Mesothelial cell of epicardium (in vitro differentiated cells): ENCODE results near the gene GOLIM4. TPM values are rescaled to one million over a fixed set of nuclear protein-coding genes. Genes with fewer than 3 reads are reported as not detected.

Source experiments
- DNase-seq, 2 experiments: peaks; one replicate each; pipeline ENCODE4 v3.0.0; 2021; ENCODE audit warnings: low spot score in 2 of 2; ENCODE audit not compliant: unreplicated experiment in 2 of 2
- H3K27ac Mint-ChIP-seq: 2 replicates; pipeline ENCODE4 v1.8.0; 2021; ENCODE audit warnings: mixed read lengths
- H3K27me3 Mint-ChIP-seq: 2 replicates; pipeline ENCODE4 v1.8.0; 2021; ENCODE audit warnings: low read depth, mixed read lengths
- H3K36me3 Mint-ChIP-seq: 2 replicates; pipeline ENCODE4 v1.8.0; 2021; ENCODE audit warnings: mixed read lengths
- H3K4me1 Mint-ChIP-seq: 2 replicates; pipeline ENCODE4 v1.8.0; 2021; ENCODE audit warnings: mixed read lengths
- H3K4me3 Mint-ChIP-seq: 2 replicates; pipeline ENCODE4 v1.8.0; 2021; ENCODE audit warnings: mild to moderate bottlenecking, moderate library complexity, mixed read lengths
- H3K9me3 Mint-ChIP-seq: 2 replicates; pipeline ENCODE4 v1.8.0; 2021; ENCODE audit warnings: mixed read lengths
- CTCF ChIP-seq: fragments of 200-600 bp; sonication (generic); IDR thresholded peaks from one replicate; pipeline ENCODE4 v1.5.0; 2021; ENCODE audit warnings: antibody characterized with exemption; ENCODE audit not compliant: unreplicated experiment
- total RNA-seq: library from RNA; stranded (reverse); gene quantifications from 3 replicates; pipeline ENCODE4 v1.2.1, GENCODE V29; 2021

GOLIM4 gene
- total RNA-seq, 1 donor from 2014 or later = 93.7 TPM

GRCh38 chr3:168094580-168094876, 1.2 kb downstream of the GOLIM4 start:
- H3K9me3 Mint-ChIP-seq = no peaks in the 10 kb centered on the region
- H3K4me3 Mint-ChIP-seq = peak overlapping the region; percentile 86
- H3K27me3 Mint-ChIP-seq = no peaks in the 10 kb centered on the region
- H3K27ac Mint-ChIP-seq = peak overlapping the region; percentile 90
- no peaks in the 10 kb centered on the region for H3K36me3 Mint-ChIP-seq
- DNase-seq = no peak
- TF ChIP-seq CTCF = no peak
- peaks cover 52% of the 10 kb centered on the region for H3K4me1 Mint-ChIP-seq

DNA sequence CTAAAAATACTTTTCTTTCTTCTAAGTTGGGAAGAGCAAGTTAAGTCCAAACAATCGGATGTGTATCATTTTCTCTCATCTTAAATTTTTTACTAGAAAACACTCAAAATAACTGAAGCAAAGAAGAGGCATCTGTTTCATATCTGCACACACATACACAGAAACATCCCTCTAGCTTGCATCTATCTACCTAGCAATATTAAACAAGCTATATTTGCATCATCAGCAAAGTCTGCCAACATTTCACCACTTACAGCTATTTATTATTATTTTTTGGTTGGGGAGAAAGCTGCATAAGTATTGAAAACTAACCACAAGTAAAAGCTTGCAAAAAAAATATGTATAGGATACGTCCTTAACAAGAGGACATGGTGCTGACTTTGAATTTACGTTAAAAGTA, 1.9 kb downstream of the GOLIM4 start:
- H3K27ac Mint-ChIP-seq = peak overlapping the region; percentile 88
- DNase-seq = no peak
- peak overlapping the region; percentile 86 for H3K4me3 Mint-ChIP-seq
- no peak for TF ChIP-seq CTCF
- no peaks in the 10 kb centered on the region for H3K36me3 Mint-ChIP-seq
- H3K9me3 Mint-ChIP-seq = no peaks in the 10 kb centered on the region
- peaks cover 59% of the 10 kb centered on the region for H3K4me1 Mint-ChIP-seq
- H3K27me3 Mint-ChIP-seq = no peaks in the 10 kb centered on the region

DNA sequence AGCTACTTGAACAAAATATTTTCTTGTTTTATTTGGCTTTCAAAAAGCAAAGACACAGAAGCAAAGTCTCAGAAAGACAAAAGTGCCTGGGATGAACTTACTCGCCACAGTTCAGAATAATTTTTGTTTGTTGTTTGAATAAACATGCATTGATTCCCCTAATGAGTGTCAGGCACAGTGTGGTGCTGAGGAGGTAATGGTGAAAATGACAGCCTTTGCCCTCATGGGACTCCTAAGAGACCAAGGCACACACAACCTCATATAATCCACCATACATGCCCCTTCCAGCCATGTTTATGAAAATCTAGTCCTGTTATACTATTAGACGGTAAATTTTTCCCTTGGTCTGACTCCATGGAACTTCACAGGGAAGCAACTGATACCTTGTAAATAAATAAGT, 2.5 kb downstream of the GOLIM4 start:
- no peak for TF ChIP-seq CTCF
- Mint-ChIP-seq H3K4me3 (peak overlapping the region; percentile 86), H3K9me3 (no peaks in the 10 kb centered on the region), H3K36me3 (no peaks in the 10 kb centered on the region), H3K27me3 (no peaks in the 10 kb centered on the region), H3K27ac (peak overlapping the region; percentile 88), H3K4me1 (peaks cover 65% of the 10 kb centered on the region)
- no peak for DNase-seq

DNA sequence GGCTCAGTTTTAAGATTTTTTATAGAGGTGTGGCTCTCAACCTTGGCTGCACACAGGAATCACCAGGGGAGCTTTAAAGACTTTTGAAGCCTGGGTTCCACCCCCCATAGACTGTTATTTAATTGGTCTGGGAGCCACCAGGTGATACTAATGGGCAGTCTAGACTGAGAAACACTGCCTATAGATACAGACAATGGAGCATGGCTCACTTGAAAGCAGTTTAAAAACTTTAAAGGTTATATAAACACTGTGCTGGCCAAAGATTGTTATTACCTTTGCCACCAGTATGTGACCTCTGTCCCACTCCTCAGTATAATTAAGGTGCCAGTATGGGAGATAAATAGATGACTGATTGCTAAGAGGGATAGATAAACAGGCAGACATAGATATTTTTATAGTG, 3.8 kb downstream of the GOLIM4 start:
- H3K27me3 Mint-ChIP-seq = no peaks in the 10 kb centered on the region
- TF ChIP-seq CTCF = no peak
- DNase-seq = no peak
- no peaks in the 10 kb centered on the region for H3K9me3 Mint-ChIP-seq
- H3K36me3 Mint-ChIP-seq = no peaks in the 10 kb centered on the region
- peak overlapping the region; percentile 88 for H3K27ac Mint-ChIP-seq
- peaks cover 74% of the 10 kb centered on the region for H3K4me1 Mint-ChIP-seq
- H3K4me3 Mint-ChIP-seq = peak overlapping the region; percentile 86

GRCh38 chr3:168091302-168091858, 4.3 kb downstream of the GOLIM4 start:
- Mint-ChIP-seq H3K27ac (peak overlapping the region; percentile 88), H3K4me3 (peak overlapping the region; percentile 86), H3K4me1 (peaks cover 74% of the 10 kb centered on the region), H3K27me3 (no peaks in the 10 kb centered on the region), H3K9me3 (no peaks in the 10 kb centered on the region), H3K36me3 (no peaks in the 10 kb centered on the region)
- DNase-seq = no peak
- TF ChIP-seq CTCF = no peak
